ENCODE results near the gene DAND5. TPM values are rescaled to one million over a fixed set of nuclear protein-coding genes. Genes with fewer than 3 reads are reported as not detected.

Gene DAND5
- total and polyA plus RNA-seq, 2 of the 13 experiments (the other 11 are each of a cell fraction or from before 2014, with no cell fraction given), result 0.04 TPM; not detected in 1

DNA sequence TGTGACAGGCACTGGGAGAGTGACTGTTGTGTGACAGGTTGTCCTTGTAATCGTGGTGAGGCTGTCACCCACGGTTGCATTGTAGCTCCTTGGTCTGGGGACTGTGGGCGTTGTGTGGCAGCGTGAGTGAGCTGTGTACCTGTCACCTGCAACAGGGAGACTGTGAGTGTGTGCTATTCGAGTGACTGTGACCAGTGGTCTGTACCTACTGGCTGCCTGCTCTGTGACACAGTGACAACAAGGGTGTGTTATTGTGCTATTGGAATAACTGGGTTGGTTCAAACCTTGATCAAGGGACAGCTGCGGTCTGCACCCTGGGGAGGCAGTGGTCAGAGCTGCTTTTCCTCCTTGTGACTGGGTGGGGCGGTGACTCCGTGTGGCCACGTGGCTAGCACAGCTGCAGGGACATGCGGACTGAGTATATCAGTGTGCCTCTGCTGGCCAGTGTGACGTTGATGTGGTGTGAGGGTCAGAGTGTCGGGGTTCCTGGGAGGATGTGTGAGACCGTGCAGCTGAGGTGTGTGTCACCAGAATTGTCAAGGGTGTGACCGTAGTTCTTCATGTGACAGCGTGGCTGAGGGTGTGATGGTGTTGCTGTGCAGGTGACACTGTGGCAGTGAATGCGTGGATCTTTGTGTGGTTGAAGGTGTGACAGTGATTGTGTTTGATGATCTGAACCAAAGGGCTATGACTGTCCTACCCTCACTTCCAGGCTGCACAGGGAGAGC lies 15.8 kb downstream of the DAND5 start (continued):
- TF ChIP-seq, protein P1, sequence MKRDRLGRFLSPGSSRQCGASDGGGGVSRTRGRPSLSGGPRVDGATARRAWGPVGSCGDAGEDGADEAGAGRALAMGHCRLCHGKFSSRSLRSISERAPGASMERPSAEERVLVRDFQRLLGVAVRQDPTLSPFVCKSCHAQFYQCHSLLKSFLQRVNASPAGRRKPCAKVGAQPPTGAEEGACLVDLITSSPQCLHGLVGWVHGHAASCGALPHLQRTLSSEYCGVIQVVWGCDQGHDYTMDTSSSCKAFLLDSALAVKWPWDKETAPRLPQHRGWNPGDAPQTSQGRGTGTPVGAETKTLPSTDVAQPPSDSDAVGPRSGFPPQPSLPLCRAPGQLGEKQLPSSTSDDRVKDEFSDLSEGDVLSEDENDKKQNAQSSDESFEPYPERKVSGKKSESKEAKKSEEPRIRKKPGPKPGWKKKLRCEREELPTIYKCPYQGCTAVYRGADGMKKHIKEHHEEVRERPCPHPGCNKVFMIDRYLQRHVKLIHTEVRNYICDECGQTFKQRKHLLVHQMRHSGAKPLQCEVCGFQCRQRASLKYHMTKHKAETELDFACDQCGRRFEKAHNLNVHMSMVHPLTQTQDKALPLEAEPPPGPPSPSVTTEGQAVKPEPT (CRISPR knock-in tag; IDR thresholded peaks at IDR 0.05; ENCODE audit: low read depth), result 0 out of 2 replicates have a peak, but pooled peaks have one; percentile 78
- peak; percentile 52; the same call in 1 of the 2 replicates for TF ChIP-seq ARNTL (CRISPR knock-in tag; IDR thresholded peaks at IDR 0.05)
- TF ChIP-seq HDAC2 (CRISPR knock-in tag; IDR thresholded peaks at IDR 0.05), result peak; percentile 65; the same call in 1 of the 2 replicates
- peak; percentile 61; the same call in 1 of the 2 replicates for TF ChIP-seq ZNF441 (CRISPR knock-in tag; IDR thresholded peaks at IDR 0.05; ENCODE audit: borderline replicate concordance)
- no peak for TF ChIP-seq ZNF614 (CRISPR knock-in tag; IDR thresholded peaks at IDR 0.05; ENCODE audit: borderline replicate concordance)
- peak; percentile 26; the same call in 1 of the 2 replicates for TF ChIP-seq ATF7-NPFF (CRISPR knock-in tag; IDR thresholded peaks at IDR 0.05; ENCODE audit: low read depth)
- TF ChIP-seq, protein P2, sequence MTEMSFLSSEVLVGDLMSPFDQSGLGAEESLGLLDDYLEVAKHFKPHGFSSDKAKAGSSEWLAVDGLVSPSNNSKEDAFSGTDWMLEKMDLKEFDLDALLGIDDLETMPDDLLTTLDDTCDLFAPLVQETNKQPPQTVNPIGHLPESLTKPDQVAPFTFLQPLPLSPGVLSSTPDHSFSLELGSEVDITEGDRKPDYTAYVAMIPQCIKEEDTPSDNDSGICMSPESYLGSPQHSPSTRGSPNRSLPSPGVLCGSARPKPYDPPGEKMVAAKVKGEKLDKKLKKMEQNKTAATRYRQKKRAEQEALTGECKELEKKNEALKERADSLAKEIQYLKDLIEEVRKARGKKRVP (CRISPR knock-in tag; IDR thresholded peaks at IDR 0.05), result peak in 1 of 2 experiments; percentile 52; a peak in 1 of 4 replicates
- TF ChIP-seq, protein P3, sequence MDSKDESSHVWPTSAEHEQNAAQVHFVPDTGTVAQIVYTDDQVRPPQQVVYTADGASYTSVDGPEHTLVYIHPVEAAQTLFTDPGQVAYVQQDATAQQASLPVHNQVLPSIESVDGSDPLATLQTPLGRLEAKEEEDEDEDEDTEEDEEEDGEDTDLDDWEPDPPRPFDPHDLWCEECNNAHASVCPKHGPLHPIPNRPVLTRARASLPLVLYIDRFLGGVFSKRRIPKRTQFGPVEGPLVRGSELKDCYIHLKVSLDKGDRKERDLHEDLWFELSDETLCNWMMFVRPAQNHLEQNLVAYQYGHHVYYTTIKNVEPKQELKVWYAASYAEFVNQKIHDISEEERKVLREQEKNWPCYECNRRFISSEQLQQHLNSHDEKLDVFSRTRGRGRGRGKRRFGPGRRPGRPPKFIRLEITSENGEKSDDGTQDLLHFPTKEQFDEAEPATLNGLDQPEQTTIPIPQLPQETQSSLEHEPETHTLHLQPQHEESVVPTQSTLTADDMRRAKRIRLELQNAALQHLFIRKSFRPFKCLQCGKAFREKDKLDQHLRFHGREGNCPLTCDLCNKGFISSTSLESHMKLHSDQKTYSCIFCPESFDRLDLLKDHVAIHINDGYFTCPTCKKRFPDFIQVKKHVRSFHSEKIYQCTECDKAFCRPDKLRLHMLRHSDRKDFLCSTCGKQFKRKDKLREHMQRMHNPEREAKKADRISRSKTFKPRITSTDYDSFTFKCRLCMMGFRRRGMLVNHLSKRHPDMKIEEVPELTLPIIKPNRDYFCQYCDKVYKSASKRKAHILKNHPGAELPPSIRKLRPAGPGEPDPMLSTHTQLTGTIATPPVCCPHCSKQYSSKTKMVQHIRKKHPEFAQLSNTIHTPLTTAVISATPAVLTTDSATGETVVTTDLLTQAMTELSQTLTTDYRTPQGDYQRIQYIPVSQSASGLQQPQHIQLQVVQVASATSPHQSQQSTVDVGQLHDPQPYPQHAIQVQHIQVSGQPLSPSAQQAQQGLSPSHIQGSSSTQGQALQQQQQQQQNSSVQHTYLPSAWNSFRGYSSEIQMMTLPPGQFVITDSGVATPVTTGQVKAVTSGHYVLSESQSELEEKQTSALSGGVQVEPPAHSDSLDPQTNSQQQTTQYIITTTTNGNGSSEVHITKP (CRISPR knock-in tag; IDR thresholded peaks at IDR 0.05; ENCODE audit: low read depth), result peak; percentile 40; the same call in 1 of the 2 replicates
- TF ChIP-seq, protein P4, sequence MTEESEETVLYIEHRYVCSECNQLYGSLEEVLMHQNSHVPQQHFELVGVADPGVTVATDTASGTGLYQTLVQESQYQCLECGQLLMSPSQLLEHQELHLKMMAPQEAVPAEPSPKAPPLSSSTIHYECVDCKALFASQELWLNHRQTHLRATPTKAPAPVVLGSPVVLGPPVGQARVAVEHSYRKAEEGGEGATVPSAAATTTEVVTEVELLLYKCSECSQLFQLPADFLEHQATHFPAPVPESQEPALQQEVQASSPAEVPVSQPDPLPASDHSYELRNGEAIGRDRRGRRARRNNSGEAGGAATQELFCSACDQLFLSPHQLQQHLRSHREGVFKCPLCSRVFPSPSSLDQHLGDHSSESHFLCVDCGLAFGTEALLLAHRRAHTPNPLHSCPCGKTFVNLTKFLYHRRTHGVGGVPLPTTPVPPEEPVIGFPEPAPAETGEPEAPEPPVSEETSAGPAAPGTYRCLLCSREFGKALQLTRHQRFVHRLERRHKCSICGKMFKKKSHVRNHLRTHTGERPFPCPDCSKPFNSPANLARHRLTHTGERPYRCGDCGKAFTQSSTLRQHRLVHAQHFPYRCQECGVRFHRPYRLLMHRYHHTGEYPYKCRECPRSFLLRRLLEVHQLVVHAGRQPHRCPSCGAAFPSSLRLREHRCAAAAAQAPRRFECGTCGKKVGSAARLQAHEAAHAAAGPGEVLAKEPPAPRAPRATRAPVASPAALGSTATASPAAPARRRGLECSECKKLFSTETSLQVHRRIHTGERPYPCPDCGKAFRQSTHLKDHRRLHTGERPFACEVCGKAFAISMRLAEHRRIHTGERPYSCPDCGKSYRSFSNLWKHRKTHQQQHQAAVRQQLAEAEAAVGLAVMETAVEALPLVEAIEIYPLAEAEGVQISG (CRISPR knock-in tag; IDR thresholded peaks at IDR 0.05), result peak; percentile 34; the same call in 1 of the 2 replicates
- TF ChIP-seq RXRB (CRISPR knock-in tag; IDR thresholded peaks at IDR 0.05; ENCODE audit: borderline replicate concordance), result peak; percentile 49; the same call in 1 of the 2 replicates
- peak; percentile 82; the same call in 1 of the 2 replicates for TF ChIP-seq AKAP8 (CRISPR knock-in tag; IDR thresholded peaks at IDR 0.05)
- 0 out of 2 replicates have a peak, but pooled peaks have one; percentile 6 for TF ChIP-seq STAG1 (CRISPR knock-in tag; IDR thresholded peaks at IDR 0.05)
- no peak for TF ChIP-seq ZNF75D (CRISPR knock-in tag; IDR thresholded peaks at IDR 0.05; ENCODE audit: borderline replicate concordance)
- TF ChIP-seq GFI1 (CRISPR knock-in tag; IDR thresholded peaks at IDR 0.05; ENCODE audit: borderline replicate concordance), result no peak
- 0 out of 2 replicates have a peak, but pooled peaks have one; percentile 10 for TF ChIP-seq ZBTB1 (CRISPR knock-in tag; IDR thresholded peaks at IDR 0.05; ENCODE audit: borderline replicate concordance)
- TF ChIP-seq, protein P5, sequence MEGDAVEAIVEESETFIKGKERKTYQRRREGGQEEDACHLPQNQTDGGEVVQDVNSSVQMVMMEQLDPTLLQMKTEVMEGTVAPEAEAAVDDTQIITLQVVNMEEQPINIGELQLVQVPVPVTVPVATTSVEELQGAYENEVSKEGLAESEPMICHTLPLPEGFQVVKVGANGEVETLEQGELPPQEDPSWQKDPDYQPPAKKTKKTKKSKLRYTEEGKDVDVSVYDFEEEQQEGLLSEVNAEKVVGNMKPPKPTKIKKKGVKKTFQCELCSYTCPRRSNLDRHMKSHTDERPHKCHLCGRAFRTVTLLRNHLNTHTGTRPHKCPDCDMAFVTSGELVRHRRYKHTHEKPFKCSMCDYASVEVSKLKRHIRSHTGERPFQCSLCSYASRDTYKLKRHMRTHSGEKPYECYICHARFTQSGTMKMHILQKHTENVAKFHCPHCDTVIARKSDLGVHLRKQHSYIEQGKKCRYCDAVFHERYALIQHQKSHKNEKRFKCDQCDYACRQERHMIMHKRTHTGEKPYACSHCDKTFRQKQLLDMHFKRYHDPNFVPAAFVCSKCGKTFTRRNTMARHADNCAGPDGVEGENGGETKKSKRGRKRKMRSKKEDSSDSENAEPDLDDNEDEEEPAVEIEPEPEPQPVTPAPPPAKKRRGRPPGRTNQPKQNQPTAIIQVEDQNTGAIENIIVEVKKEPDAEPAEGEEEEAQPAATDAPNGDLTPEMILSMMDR (CRISPR knock-in tag; IDR thresholded peaks at IDR 0.05), result peak; percentile 46

Data from HepG2 (cell line).